Right forelimb (tissue), 1 donor: Measurements from ENCODE around the gene ODAD4.
"Not testable (repeated sequence)": the region's sequence is repeated elsewhere in the genome, so short reads cannot be mapped to it uniquely, and the experiment has no call there.

ENCODE experiments used
- DNase-seq: peaks from one replicate; pipeline ENCODE4 v3.0.0-alpha.2; 2018

The ODAD4 gene

GRCh38 chr17:42005166-42005565 is 74.7 kb downstream of the ODAD4 start:
- DNase-seq = no peak

DNA sequence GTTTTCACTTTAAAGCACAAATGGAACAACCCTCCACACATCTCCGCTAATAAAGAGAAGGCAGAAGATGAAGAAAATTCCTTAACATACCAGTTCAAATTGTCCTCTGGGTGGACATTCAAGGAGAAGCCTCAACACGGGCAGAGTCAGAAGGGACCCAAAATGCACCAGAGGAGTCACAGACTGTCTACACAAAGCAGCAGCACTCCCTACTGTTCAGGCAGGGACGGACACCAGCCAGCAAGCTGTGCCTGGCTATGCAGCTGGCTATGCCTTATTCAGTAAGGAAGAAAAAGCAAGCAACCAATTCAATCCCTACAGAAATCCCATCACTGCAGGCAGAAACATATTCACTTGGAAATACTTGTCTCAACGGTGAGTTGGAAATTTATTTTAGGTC is 78.8 kb downstream of the ODAD4 start:
- no peak for DNase-seq

DNA sequence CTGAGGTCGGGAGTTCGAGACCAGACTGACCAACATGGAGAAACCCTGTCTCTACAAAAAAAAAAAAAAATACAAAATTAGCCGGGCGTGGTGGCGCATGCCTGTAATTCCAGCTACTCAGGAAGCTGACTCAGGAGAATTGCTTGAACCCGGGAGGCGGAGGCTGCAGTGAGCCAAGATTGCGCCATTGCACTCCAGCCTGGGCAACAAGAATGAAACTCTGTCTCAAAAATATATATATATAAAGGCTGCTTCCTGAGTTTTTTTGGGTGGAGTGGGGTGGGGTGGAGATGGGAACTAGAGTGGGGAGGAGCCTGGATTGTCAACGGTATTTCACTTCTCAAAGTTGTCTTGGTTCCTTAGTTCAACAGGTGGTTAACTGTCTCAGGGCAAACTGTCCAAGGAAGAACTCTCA is 79.9 kb downstream of the ODAD4 start:
- DNase-seq = not testable (repeated sequence)

GRCh38 chr17:42010898-42011516 is 80.6 kb downstream of the ODAD4 start:
- no peak for DNase-seq

GRCh38 chr17:42012363-42012762 is 81.9 kb downstream of the ODAD4 start:
- DNase-seq = not testable (repeated sequence)

- not testable (repeated sequence) for DNase-seq
Measured at GRCh38 chr17:42013740-42014139, 83.3 kb downstream of the ODAD4 start.
